ENCODE measurements around the gene TSEN15.

Gene TSEN15

DNA sequence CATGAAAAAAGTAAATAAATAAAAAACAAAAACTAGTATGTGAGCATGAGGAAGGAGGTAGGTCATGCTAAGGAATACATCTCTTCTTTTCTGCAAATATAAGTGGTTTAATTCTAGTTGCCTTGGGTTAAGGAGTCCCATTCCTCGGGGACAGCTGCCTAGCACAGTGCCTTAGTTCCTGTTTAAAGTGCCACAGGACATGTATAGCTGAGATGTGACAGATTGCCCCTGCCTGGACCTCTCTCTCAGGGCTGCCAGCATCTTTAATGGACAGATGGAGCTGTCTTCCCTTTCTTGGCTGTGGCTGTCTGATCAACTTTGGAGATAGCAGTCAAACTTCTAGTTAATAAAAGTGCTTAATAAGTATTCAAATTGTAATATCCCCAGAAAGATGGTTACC is 50.0 kb downstream of the TSEN15 start:
- Histone ChIP-seq H3K36me3 (no peaks in the 10 kb centered on the region), H3K9me3 (ENCODE audit: severe bottlenecking) (no peaks in the 10 kb centered on the region), H3K27me3 (ENCODE audit: insufficient read depth, low read depth, severe bottlenecking) (no peaks in the 10 kb centered on the region), H3K4me3 (ENCODE audit: low read depth, low read length) (no peak overlapping the region), H3K27ac (no peak overlapping the region)
- no peak for DNase-seq
- TF ChIP-seq CTCF (IDR thresholded peaks at IDR 0.05; ENCODE audit: low read depth, low read length) = no peak

DNA sequence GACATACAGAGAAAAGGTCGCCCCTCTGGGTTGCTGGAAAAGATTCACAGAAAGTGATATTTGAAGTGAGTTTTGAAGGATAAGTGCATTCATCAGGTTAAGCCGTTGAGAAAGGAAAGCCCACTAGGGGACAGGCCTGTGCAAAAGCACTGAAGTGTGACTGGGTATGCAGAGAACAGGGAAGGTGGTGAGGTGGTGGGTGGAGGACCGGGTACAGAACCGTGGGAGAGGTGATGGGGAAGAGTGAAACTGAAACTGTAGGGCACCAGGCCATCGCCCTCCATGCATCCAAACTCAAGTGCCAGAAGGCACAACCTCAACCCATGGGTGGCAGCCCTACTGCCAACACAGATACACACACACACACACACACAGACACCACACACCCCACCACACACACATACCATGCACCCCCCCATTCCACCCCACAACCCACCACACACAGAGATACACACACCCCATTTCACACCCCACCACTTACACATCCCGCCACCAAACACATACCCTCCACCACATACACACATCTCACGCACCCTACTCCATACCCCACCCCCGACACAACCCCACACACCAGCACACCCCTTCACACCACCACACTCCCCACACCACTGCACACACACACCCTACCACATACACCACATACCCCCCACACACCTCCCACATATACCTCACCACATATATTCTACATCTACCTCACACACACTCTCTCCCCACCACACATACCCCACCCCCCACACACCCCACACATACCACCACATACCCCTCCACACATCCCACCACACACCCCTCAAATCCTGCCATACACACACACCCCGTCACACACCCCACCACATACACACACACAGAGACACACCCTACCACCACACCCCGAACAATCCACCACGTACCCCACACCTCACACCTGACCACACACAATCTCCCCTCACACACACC is 59.0 kb downstream of the TSEN15 start:
- no peaks in the 10 kb centered on the region for H3K9me3 ChIP-seq (ENCODE audit: severe bottlenecking)
- DNase-seq = no peak
- no peak overlapping the region for H3K27ac ChIP-seq
- no peak overlapping the region for H3K4me3 ChIP-seq (ENCODE audit: low read depth, low read length)
- H3K36me3 ChIP-seq = no peaks in the 10 kb centered on the region
- TF ChIP-seq CTCF (IDR thresholded peaks at IDR 0.05; ENCODE audit: low read depth, low read length) = peak; percentile 52
- no peaks in the 10 kb centered on the region for H3K27me3 ChIP-seq (ENCODE audit: insufficient read depth, low read depth, severe bottlenecking)

GRCh38 chr1:184112176-184112948 is 60.8 kb downstream of the TSEN15 start:
- Histone ChIP-seq H3K27me3 (ENCODE audit: insufficient read depth, low read depth, severe bottlenecking) (no peaks in the 10 kb centered on the region), H3K4me3 (ENCODE audit: low read depth, low read length) (no peak overlapping the region), H3K27ac (no peak overlapping the region), H3K36me3 (no peaks in the 10 kb centered on the region), H3K9me3 (ENCODE audit: severe bottlenecking) (no peaks in the 10 kb centered on the region)
- TF ChIP-seq CTCF (IDR thresholded peaks at IDR 0.05; ENCODE audit: low read depth, low read length) = no peak
- DNase-seq = no peak

DNA sequence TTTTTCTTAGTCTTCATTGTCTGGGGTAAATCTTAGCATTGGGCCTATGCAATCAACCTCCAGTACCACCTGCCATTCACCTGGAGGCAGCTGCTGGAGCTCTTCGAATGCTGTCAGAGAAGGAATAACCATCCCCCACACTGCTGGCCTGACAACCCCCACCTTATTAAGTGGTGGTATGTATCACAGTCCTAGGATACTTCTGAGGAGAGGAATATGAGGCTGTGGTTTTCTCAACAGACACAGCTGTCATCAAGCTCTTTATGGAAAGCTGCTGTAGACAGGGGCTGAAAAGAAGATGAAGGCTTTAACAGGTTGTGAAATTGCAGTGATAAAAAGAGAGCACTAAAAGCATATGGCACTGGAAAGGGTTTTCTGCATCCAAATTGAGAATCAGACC is 61.7 kb downstream of the TSEN15 start:
- no peak for DNase-seq
- Histone ChIP-seq H3K27me3 (ENCODE audit: insufficient read depth, low read depth, severe bottlenecking) (no peaks in the 10 kb centered on the region), H3K4me3 (ENCODE audit: low read depth, low read length) (no peak overlapping the region), H3K27ac (no peak overlapping the region), H3K9me3 (ENCODE audit: severe bottlenecking) (no peaks in the 10 kb centered on the region), H3K36me3 (no peaks in the 10 kb centered on the region)
- no peak for TF ChIP-seq CTCF (IDR thresholded peaks at IDR 0.05; ENCODE audit: low read depth, low read length)

DNA sequence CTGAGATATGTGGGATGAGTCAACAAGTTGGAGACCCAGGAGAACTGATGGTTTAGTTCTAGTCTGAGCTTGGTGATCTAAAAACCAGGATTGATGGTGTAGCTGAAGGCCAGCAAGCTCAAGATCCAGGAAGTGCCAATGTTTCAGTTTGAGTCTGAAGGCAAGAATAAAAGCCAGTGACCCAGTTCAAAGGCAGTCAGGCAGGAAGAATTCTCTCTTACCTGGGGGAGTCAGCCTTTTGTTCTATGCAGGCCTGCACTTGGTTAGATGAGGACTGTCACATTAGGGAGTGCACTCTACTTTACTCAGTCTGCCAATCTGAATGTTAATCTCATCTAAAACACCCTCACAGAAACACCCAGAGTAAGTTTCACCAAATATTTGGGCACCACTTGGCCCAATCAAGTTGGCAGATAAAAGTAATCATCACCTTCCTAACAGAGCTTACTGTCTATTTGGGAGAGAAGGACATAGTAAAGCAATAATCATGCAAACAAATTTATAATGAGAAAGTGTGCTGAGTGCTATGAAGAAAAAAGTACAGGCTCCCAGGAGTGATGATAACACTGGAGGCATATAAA is 63.4 kb downstream of the TSEN15 start:
- H3K27ac ChIP-seq = no peak overlapping the region
- no peak overlapping the region for H3K4me3 ChIP-seq (ENCODE audit: low read depth, low read length)
- no peaks in the 10 kb centered on the region for H3K9me3 ChIP-seq (ENCODE audit: severe bottlenecking)
- H3K36me3 ChIP-seq = no peaks in the 10 kb centered on the region
- DNase-seq = no peak
- H3K27me3 ChIP-seq (ENCODE audit: insufficient read depth, low read depth, severe bottlenecking) = no peaks in the 10 kb centered on the region
- TF ChIP-seq CTCF (IDR thresholded peaks at IDR 0.05; ENCODE audit: low read depth, low read length) = no peak

All from WERI-Rb-1 (cell line).